Measurements from ENCODE around the gene RAD51AP2.
A peak's percentile ranks its signal among the peaks of the same experiment; 100 is the strongest.
"Not testable (repeated sequence)": the region's sequence is repeated elsewhere in the genome, so short reads cannot be mapped to it uniquely, and the experiment has no call there.

Gene RAD51AP2

DNA sequence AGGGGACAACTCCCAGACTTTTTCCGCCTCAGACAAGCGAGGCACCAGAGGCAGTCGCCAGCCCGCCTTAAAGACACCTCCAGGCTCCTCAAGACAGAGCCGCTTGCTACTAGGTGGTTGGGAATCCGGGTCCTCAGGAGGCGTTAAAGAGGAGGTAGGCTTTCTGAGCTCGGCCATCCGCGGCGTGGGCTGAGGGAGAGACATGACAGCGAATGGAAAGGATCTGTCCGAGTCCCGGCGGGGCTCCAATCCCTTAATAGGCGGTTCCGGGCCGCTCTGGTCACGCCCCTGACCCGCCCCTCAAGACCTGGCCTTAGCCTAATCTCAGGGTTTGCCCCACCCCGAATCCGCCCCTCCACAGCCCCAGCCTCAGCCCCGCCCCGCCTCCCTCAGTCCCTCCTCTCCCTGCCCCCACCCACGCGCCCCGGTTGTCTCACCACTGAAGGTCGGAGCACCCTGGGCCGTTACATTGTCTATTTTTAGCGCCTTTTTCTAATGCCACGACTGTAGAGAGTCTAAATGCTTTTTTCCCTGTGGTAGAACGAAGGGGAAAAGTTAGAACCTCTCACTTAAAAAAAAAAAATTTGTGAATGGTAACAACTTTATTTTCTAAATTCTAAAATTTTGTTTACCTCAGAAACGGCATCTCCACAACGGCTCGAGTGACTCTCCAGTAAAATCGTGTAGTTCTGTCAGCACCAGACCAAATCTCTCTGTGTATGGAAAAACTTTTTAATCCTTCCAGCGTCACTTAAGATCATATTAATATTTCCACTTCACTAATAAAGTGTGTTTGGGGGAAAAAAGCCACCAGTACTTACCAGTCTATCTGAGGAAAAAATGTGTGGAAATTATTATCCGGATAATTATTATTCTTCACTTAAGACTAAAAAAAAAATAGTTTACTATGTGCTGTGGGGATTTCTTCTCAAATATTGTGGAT is at the start of gene RAD51AP2:
Gene RAD51AP2 (minus strand): TSS at position 229 of the 943 bp plus-strand sequence. CDS start 25 bp downstream, at position 204.
- Histone ChIP-seq H3K27ac (peak within 1 kb of the TSS; percentile 49), H3K4me3 (peak within 1 kb of the TSS; percentile 66)
- peak; percentile 81 for DNase-seq (ENCODE audit: low spot score)
- TF ChIP-seq, protein P1, sequence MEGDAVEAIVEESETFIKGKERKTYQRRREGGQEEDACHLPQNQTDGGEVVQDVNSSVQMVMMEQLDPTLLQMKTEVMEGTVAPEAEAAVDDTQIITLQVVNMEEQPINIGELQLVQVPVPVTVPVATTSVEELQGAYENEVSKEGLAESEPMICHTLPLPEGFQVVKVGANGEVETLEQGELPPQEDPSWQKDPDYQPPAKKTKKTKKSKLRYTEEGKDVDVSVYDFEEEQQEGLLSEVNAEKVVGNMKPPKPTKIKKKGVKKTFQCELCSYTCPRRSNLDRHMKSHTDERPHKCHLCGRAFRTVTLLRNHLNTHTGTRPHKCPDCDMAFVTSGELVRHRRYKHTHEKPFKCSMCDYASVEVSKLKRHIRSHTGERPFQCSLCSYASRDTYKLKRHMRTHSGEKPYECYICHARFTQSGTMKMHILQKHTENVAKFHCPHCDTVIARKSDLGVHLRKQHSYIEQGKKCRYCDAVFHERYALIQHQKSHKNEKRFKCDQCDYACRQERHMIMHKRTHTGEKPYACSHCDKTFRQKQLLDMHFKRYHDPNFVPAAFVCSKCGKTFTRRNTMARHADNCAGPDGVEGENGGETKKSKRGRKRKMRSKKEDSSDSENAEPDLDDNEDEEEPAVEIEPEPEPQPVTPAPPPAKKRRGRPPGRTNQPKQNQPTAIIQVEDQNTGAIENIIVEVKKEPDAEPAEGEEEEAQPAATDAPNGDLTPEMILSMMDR (IDR thresholded peaks at IDR 0.05), result no peak

GRCh38 chr2:17565726-17566125 is 47.5 kb upstream of the RAD51AP2 start:
- DNase-seq (ENCODE audit: low spot score); H3K27ac ChIP-seq; H3K4me3 ChIP-seq: not testable (repeated sequence)

DNA sequence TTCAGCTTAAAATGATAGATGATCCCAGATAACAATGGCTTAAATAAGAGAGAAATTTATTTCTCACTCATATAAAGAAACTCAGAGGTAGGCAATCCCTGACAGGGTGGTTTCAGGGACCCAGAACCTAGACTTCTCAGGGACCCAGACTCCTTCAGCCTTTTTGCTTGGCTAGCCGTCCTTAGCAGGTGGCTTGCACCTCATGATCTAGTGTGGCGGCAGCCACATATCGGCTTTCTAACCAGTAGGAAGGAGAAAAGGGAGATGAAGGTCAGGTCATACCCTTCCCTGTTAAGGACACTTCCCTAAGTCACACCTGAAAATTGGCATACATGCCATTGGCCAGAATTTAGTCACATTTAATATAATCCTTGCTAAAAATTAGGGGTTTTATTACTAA is 40.6 kb upstream of the RAD51AP2 start:
- no peak overlapping the region for H3K27ac ChIP-seq
- no peak overlapping the region for H3K4me3 ChIP-seq
- no peak for DNase-seq (ENCODE audit: low spot score)
- TF ChIP-seq, protein P1 (IDR thresholded peaks at IDR 0.05), result no peak

DNA sequence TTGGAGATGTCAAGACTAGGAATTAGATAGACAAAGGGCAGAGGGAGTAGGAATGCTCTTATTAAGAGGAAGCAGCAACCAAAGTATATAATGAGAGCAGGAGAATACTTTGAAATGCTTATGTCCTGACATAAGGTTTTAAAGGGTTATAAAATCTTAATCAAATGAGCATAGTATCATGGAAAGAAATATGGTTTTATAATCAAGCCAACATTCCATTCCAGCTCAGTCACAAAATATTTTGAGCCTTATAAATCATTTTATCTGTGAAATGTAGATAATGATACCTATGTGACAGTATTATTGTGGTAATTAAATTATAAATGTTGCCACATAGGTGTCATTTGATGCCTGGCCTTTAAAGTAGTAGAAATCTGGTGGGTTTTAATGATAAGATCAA is 39.8 kb upstream of the RAD51AP2 start:
- Histone ChIP-seq H3K4me3 (no peak overlapping the region), H3K27ac (no peak overlapping the region)
- TF ChIP-seq, protein P1 (IDR thresholded peaks at IDR 0.05), result no peak
- DNase-seq (ENCODE audit: low spot score), result no peak

DNA sequence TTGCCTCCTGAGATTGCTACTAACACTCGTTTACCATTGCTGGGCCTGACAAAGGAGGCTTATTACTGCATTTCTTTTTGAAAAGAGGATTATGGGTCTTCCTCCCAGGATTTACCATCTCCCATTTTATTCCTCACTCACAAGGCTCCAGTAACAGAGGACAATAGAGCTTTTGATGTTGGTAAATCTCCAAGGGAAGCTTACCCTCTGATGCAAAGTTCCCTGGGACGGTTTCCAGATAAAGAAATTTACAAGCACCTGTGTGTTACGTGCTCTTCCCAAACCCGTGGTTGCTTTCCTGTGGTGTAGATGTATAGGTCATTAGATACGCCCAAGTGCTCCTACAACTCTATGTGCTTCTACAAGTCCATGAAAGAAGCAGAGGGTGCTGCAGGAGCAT is 39.4 kb upstream of the RAD51AP2 start:
- H3K4me3 ChIP-seq, result no peak overlapping the region
- DNase-seq (ENCODE audit: low spot score), result no peak
- TF ChIP-seq, protein P1 (IDR thresholded peaks at IDR 0.05), result no peak
- H3K27ac ChIP-seq, result no peak overlapping the region

- Histone ChIP-seq H3K27ac (no peak overlapping the region), H3K4me3 (no peak overlapping the region)
- TF ChIP-seq, protein P1 (IDR thresholded peaks at IDR 0.05), result no peak
- no peak for DNase-seq (ENCODE audit: low spot score)
These were observed 36.9 kb upstream of the RAD51AP2 start for GRCh38 chr2:17555150-17555549.

GRCh38 chr2:17550907-17551306 is 32.7 kb upstream of the RAD51AP2 start:
- Histone ChIP-seq H3K27ac (no peak overlapping the region), H3K4me3 (no peak overlapping the region)
- DNase-seq (ENCODE audit: low spot score), result no peak
- TF ChIP-seq, protein P1 (IDR thresholded peaks at IDR 0.05), result no peak

Data from coronary artery (tissue), 2 donors.